GM21576 (cell line): ENCODE results near the gene CD300C.
"Not testable (repeated sequence)": the region's sequence is repeated elsewhere in the genome, so short reads cannot be mapped to it uniquely, and the experiment has no call there.

Source experiments
- ATAC-seq: cut with Tn5 transposase; IDR thresholded peaks from one replicate; pipeline ENCODE4 v1.9.1; 2021; ENCODE audit warnings: mild to moderate bottlenecking, moderate library complexity; ENCODE audit not compliant: unreplicated experiment

CD300C gene

DNA sequence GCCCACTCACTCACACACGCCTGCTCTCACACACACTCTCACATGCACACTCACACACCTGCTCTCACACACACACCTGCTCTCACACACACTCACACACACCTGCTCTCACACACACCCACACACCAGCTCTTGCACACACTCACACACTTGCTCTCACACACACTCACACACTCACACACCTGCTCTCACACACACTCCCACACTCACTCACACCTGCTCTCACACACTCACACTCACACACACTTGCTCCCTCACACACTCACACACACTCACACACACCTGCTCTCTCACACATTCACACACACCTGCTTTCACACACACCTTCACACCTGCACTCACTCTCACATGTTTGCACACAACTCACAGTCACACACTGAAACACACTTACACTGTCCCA is 17.4 kb upstream of the CD300C start:
- no peak for ATAC-seq

- ATAC-seq, result no peak
Measured at GRCh38 chr17:74561586-74561985, 15.7 kb upstream of the CD300C start.

DNA sequence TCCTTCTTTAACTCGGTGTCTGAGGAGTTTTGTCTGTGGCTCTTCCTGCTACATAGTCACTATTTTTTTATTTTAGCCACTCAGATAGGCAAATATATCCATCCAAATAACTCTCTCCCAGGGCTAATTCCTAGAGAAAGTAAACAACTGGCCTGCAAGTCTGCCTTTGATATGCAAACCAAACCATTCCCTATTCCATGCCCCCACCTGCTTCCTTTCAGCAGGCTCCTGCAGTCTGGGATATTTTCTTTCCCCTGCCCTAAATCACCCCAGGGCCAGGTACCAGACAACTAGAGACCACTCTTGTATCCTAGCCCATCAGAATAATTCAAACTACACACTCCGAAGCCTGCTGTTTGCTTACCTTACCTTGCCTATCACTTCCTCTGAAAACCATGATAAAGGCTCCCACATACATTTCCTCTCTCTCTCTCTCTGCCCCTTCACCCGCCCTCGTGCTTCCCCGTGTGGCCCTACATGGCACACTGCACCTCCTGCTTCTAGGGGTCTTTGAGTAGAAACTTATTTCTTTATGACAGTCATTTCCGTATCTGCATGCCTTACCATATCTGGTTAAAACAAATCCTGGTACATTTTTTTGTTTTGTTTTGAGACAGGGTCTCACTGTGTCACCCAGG is 13.1 kb upstream of the CD300C start:
- ATAC-seq, result no peak

- not testable (repeated sequence) for ATAC-seq
Measured at GRCh38 chr17:74558402-74558801, 12.5 kb upstream of the CD300C start.

DNA sequence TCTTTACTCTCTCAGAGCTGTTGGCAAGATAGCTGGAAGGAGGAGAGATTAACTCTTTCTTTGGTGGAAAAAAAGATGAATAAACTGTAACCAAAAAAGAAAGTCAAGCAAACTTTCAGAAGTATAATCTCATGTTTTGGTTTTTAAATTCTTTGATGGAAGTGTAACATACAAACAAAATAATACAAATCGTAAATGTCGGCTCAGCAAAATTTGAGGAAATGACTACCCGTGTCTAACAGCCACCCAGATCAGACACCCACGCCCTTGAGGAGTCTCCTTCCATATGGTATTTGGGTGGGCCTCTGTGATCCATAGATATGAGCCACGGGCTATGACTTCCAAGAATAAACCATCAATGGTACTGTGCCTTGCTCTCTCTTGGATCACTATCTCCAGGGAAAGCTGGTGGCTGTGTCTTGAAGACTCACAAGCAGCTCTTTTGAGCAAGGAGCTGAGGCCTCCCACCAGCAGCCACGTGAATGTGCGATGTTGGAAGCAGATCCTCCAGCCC is 9.6 kb upstream of the CD300C start:
- ATAC-seq, result no peak

- ATAC-seq, result no peak
Measured at GRCh38 chr17:74554909-74555308, 9.0 kb upstream of the CD300C start.

DNA sequence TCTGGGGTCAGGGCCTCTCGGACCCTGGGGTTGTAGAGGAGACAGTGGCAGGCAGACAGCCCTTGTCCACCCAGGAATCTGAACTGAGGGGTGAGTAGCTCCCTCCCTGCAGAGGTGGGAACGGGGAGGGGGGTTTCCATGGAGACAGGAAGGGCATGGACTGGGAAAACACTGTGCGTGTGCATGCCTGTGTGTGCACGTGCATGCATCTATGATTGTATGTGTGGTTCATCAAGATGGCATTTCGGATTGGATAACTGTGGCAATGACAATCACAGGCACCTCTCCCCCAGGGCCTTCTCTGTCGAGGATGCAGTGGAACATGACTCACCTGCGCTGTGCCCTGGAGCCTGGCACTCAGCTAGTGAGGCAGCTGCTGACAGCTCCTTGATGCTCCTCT is 6.1 kb upstream of the CD300C start:
- ATAC-seq, result no peak

GRCh38 chr17:74550602-74551001 is 4.7 kb upstream of the CD300C start:
- no peak for ATAC-seq

GRCh38 chr17:74549343-74549742 is 3.4 kb upstream of the CD300C start:
- no peak for ATAC-seq

DNA sequence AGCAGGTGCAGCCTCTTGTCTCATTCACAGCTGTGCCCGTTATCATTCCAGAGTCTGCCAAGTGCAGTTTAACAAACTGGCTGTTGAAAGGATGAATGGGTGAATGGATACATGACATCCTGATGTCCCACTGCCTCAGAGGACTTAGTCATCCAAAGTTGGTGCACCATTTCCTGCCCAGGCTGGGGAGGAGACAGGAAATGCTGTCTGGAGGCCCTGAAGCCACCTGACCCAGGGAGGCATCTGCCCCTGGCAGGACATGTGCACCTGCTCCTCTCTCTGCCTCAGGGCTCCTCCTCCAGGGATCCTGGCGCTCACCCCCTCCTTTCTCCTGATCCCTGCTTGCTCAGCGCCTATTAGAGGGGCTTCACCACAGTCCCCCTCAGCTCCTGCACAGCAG is 1.8 kb upstream of the CD300C start:
- no peak for ATAC-seq

- ATAC-seq, result no peak
Measured at GRCh38 chr17:74547264-74547663, 1.3 kb upstream of the CD300C start.

DNA sequence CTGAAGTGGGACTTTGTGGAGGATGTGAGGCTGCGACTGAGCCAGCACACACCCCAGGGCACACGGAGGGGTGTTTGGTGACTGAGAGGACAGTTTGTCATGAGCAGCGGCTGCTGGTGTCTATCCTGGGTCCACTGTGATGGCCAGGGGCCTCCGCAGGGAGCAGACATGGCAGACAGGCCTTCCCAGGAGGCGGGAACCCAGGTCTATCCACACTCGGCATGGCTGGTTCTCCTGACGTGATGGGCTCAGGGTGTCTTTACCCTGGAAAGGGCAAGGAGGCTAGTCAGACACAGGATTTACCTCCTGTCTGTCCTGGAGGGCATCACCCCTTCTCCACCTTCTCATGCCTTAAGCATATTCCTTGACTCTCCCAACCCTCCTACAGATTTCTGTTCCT is 671 bp upstream of the CD300C start:
- ATAC-seq, result no peak

DNA sequence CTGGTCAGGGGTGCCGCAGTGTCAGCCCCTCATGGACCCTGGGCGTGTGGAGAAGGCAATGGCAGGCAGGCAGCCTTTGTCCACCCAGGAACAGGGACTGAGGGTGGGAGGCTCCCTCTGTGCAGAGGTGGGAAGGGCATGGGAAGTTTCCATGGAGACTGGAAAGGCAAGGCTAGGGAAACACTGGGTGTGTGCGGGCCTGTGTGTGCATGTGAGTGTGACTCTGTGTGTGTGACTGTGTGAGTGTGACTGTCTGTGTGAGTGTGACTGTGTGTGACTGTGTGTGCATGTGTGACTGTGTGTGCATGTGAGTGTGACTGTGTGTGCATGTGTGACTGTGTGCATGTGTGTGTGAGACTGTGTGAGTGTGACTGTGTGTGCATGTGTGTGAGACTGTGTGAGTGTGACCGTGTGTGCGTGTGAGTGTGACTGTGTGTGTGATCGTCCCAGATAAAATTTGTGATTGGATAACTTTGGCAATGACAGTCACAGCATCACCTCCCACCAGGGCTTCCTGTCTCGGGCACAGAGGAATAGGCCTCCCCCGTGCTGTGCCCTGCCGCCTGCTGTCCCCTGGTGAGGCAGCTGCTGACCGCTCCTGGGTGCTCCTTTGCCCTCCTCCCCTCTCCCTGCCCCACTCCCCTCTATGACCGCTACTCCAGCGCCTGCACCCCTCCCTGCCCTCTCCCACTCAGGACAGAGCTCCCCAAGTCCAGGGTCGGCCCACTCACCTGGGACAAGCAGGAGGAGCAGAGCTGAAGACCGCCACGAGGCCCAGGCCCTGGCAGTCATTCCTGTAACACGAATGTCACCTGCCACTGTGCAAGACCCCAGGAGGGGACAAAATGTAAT is 698 bp downstream of the CD300C start:
- no peak for ATAC-seq

DNA sequence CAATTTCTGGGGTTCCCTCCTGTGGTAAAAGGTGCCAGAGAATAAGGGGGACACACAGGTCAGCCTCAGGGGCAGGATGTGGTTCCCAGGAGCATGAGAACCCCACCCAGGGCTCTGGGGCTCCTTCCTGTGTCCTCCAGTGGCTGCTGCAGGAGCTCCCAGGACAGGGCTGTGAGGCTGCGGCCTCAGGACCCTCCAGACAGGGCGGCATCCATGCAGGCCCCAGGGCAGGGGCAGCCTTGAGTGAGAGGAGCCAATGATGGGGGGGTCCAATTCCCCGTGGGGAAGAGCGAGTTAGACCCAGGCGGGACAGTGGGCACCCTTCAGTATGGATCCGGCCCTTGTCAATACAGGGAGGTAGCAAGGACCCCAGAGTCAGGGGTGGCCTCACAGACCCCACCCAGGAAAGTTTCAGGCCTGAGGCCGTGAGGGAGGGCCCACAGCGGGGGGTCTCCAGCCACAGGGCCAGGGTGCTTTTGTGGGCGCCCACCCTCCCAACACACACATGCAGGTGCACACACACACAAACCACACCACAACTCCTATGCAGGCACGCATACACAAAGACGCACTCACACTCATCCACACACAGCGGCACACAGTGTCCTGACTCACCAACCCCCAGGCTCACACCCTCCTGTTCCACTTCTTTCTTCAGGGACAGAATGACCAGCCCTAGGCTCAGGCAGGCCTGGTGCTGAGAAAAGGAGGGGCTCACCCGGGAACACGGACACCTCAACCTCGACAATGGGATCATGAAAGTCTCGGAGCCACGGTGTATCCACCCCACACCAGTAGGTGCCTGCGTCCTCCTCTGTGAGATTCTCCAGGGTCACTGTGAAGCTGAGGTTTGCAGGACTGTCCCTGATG is 1.8 kb downstream of the CD300C start:
- no peak for ATAC-seq

DNA sequence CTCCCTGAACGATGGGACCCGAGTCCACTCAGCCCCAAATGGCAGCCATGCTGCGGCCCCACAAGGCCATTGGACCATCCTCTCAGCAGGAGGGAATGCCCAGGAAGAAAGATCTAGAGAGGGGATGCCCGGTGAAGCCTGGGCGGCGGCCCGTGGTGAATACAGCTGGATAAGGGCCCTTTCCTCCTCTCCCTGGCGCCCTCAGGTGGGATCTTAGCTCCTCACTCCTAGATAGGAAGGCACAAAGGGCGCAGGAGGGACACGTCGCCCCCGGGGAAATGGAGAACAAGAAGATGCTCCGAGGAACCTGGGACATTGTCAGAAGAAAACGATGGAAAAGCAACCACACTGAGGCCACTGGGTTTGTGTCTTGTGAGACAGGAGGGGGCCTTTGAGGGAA is 2.5 kb downstream of the CD300C start:
- no peak for ATAC-seq

DNA sequence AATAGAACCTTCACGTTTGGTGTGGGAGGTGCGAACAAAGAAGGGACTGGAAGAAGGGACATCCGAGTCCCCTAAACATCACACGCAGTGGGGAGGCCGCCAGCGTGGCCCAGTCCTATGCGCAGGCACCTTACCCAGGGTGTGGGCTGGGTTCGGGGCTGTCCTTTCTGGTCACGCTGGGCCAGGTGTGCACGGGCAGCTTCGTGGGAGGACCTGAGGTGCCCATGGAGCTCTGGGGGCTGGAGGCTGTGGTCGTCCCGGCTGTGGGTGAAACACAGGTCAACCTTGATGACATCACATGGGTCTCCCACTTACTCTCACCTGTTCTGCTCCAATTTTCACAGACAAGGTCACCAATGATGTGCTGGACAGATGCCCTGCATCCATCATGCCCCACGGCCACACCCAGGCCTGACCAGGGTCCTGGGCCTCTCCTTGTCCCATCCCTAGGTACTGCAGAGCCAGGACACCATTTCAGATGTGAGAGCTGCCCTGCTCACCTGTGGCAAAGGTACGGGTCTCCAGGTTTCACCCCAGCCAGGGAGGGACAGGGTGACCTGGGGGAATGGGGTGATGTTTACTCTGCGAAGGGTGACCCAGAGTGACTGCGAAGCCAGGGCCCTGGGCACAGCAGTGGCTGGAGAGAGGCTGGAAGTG is 3.1 kb downstream of the CD300C start:
- no peak for ATAC-seq

GRCh38 chr17:74542166-74542565 is 3.7 kb downstream of the CD300C start:
- no peak for ATAC-seq

DNA sequence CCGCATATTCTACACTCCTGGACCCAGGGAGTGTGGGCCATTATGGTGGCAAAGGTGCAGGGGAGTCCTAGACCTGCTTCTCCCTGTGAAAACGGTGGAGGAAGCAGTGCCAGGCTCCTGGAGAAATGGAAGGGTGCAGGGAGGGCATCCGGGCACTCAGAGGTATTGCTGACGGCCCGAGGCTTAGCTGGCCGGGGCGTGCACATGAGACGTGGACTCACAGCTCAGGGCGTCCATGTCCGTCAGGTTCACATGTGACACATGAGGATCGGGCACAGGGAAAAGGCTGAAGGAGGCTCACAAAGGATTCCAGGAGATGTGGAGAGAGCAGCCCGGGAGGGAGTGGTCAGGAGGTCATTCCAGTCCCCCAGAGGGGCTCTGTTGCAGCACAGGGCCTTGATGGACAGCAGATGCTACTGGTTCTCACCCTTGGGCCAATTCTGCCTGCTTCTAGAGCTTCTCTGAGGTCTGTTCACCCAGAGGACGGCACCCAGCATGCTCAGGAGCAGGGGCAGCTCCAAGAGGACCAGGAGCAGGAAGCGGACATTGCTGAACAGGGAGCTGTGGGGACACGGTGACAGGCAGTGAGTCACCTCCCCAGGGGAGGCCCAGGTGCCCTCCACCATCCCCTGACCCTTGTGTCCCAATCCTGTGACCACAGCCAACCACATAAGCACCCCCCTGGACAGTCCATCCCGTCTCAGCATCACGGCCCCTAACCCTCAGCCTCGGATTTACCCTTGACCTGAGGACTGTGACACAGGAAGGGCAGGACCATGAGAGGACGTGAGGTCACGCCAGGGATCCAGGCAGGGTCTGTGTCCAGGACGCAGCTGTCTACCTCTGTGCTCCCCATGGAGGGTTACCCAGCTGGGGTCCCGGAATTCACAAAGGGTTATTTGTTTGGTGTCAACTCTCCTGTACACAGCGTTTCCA is 4.5 kb downstream of the CD300C start:
- ATAC-seq, result no peak

DNA sequence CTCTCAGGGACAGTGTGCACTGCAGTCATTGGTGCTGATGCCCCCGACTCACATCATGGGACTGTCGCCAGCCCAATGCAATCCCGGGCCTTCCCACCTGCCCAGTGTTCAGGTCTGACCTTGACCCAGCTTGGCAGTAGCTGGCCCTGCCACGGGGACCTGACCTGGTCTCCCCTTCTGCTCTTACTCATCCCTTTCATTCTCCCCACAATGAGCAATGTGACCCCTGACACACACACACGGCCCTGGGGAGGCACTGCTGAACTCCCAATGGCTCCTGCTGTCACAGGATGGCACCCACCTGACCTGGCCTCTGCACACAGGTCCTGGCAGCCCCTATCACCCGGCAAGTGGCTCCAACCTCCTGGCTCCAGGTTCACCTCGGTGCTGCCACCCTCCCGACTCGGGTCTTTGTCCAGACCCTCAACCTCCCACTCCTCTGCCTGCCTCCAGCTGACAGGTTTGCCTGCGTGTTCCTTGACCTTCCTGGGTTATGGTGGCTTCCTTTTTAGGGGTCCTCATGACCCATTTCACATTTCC is 6.6 kb downstream of the CD300C start:
- ATAC-seq, result no peak
